Gastrocnemius medialis (tissue), 4 donors: ENCODE results near the gene ANKMY1. TPM values are rescaled to one million over a fixed set of nuclear protein-coding genes. Genes with fewer than 3 reads are reported as not detected.

Experiments
- ATAC-seq, 2 donors: fragments of 150-250 bp; one replicate each; pipeline ENCODE4 v1.9.1; 2016
- DNase-seq, 2 donors: peaks; one replicate each; pipeline ENCODE4 v3.0.0-alpha.2; 2019
- H3K27ac ChIP-seq, 4 donors: fragments of 200-600 bp; sonication (generic); 1 replicate in 1 of 4; 2 replicates in 3 of 4; pipeline ENCODE4 v1.5.1; 2016 to 2018; ENCODE audit warnings: mild to moderate bottlenecking in 2 of 4, moderate library complexity in 1 of 4
- H3K27me3 ChIP-seq, 3 donors: fragments of 200-600 bp; sonication (generic) in 2 of 3; 1 replicate in 1 of 3; 2 replicates in 2 of 3; pipeline versions ENCODE4 v1.5.1 to v1.6.0; 2016 to 2019; ENCODE audit warnings: mild to moderate bottlenecking in 1 of 3, moderate library complexity in 1 of 3
- H3K36me3 ChIP-seq, 2 donors: fragments of 200-600 bp; sonication (generic) in 1 of 2; one replicate each; pipeline ENCODE4 v1.5.1; 2017 to 2018
- H3K4me1 ChIP-seq, 2 donors: fragments of 200-600 bp; sonication (generic) in 1 of 2; one replicate each; pipeline ENCODE4 v1.5.1; 2016 to 2017; ENCODE audit warnings: mild to moderate bottlenecking in 2 of 2
- H3K4me3 ChIP-seq, 4 donors: fragments of 200-600 bp; sonication (generic) in 3 of 4; 1 replicate in 1 of 4; 2 replicates in 3 of 4; pipeline ENCODE4 v1.5.1; 2016 to 2019; ENCODE audit warnings: mild to moderate bottlenecking in 2 of 4
- H3K9me3 ChIP-seq, 3 donors: fragments of 200-600 bp; sonication (generic) in 2 of 3; 1 replicate in 1 of 3; 2 replicates in 2 of 3; pipeline ENCODE4 v1.5.1; 2016 to 2019
- CTCF ChIP-seq, 5 experiments: fragments of 450-650 bp in 3 of 5; fragments of 200-600 bp in 2 of 5; sonication (generic) in 2 of 5; IDR thresholded peaks in 4 of 5; conservative IDR thresholded peaks in 1 of 5; 1 replicate in 4 of 5; 2 replicates in 1 of 5; pipeline ENCODE4 v1.5.1; 2016 to 2019; ENCODE audit warnings: antibody characterized with exemption in 5 of 5, mild to moderate bottlenecking in 3 of 5, moderate library complexity in 3 of 5
- POLR2A ChIP-seq, 2 donors: fragments of 450-650 bp; IDR thresholded peaks; one replicate each; pipeline ENCODE4 v1.6.1; 2017; ENCODE audit warnings: antibody characterized with exemption in 2 of 2, mild to moderate bottlenecking in 2 of 2, moderate library complexity in 2 of 2
- in situ Hi-C, 4 donors: fragments of 200-750 bp; cut with MboI; loops; one replicate each; pipeline versions ENCODE4 v1.15.0 to v1.8.0; 2017; ENCODE audit warnings: low sequenced_read_pairs in 4 of 4
- intact Hi-C: fragments of 100-400 bp; cut with DNase I; formaldehyde crosslinking; loops from one replicate; pipeline ENCODE4 v1.15.1; 2023; ENCODE audit warnings: low total_unique reads
- total RNA-seq, 4 donors: library from RNA; depleted of rRNA; stranded (reverse); fragments of >200 nt; gene quantifications; one replicate each; pipeline versions ENCODE4 v1.1.0 to v1.2.3, GENCODE V29; 2016

ANKMY1 gene
- total RNA-seq, 4 donors from 2014 or later = 3.3 to 9.0 (median 5.6) TPM

GRCh38 chr2:240577281-240578109, 19.7 kb upstream of the ANKMY1 start:
- ATAC-seq (no peak), DNase-seq (no peak)
- peaks cover 0 to 4% of the 10 kb centered on the region in 2 donors for H3K4me1 ChIP-seq
- no peak overlapping the region for H3K4me3 ChIP-seq
- in situ Hi-C loops (no loop called here), intact Hi-C loops (no loop called here)
- no peaks in the 10 kb centered on the region for H3K27me3 ChIP-seq
- H3K36me3 ChIP-seq = peaks cover 0 to 40% of the 10 kb centered on the region in 2 donors
- TF ChIP-seq CTCF (IDR thresholded peaks at IDR 0.05 in 4 of 5, conservative IDR thresholded peaks at IDR 0.05 in 1 of 5) (no peak), POLR2A (IDR thresholded peaks at IDR 0.05) (no peak)
- no peak overlapping the region for H3K27ac ChIP-seq
- no peaks in the 10 kb centered on the region for H3K9me3 ChIP-seq

- H3K4me1 ChIP-seq = peaks cover 0 to 4% of the 10 kb centered on the region in 2 donors
- DNase-seq = no peak
Measured at GRCh38 chr2:240576436-240577205, 18.8 kb upstream of the ANKMY1 start.

GRCh38 chr2:240576036-240576435, 18.2 kb upstream of the ANKMY1 start:
- Histone ChIP-seq H3K27ac (no peak overlapping the region), H3K4me3 (no peak overlapping the region), H3K27me3 (no peaks in the 10 kb centered on the region), H3K4me1 (peaks cover 0 to 4% of the 10 kb centered on the region in 2 donors), H3K9me3 (no peaks in the 10 kb centered on the region), H3K36me3 (peaks cover 0 to 40% of the 10 kb centered on the region in 2 donors)
- no peak for DNase-seq
- TF ChIP-seq CTCF (IDR thresholded peaks at IDR 0.05 in 4 of 5, conservative IDR thresholded peaks at IDR 0.05 in 1 of 5) (no peak), POLR2A (IDR thresholded peaks at IDR 0.05) (no peak)
- intact Hi-C loops (no loop called here), in situ Hi-C loops (no loop called here)
- no peak for ATAC-seq

More at GRCh38 chr2:240576436-240577205, 18.8 kb upstream of the ANKMY1 start:
- TF ChIP-seq POLR2A (IDR thresholded peaks at IDR 0.05) (no peak), CTCF (IDR thresholded peaks at IDR 0.05 in 4 of 5, conservative IDR thresholded peaks at IDR 0.05 in 1 of 5) (no peak)
- Histone ChIP-seq H3K36me3 (peaks cover 0 to 40% of the 10 kb centered on the region in 2 donors), H3K4me3 (no peak overlapping the region), H3K9me3 (no peaks in the 10 kb centered on the region), H3K27me3 (no peaks in the 10 kb centered on the region), H3K27ac (no peak overlapping the region)
- in situ Hi-C loops (no loop called here), intact Hi-C loops (no loop called here)
- no peak for ATAC-seq

- Histone ChIP-seq H3K36me3 (peaks cover 0 to 40% of the 10 kb centered on the region in 2 donors), H3K9me3 (no peaks in the 10 kb centered on the region), H3K27me3 (no peaks in the 10 kb centered on the region), H3K4me3 (no peak overlapping the region), H3K4me1 (peaks cover under 1 to 6% of the 10 kb centered on the region in 2 donors), H3K27ac (no peak overlapping the region)
- no peak for DNase-seq
- in situ Hi-C loops = no loop called here
- ATAC-seq = no peak
- intact Hi-C loops = no loop called here
- TF ChIP-seq CTCF (IDR thresholded peaks at IDR 0.05 in 4 of 5, conservative IDR thresholded peaks at IDR 0.05 in 1 of 5) = no peak
- no peak for TF ChIP-seq POLR2A (IDR thresholded peaks at IDR 0.05)
Measured at GRCh38 chr2:240575101-240575965, 17.5 kb upstream of the ANKMY1 start.
